Tongue (tissue), 2 donors: ENCODE data around the gene NKIRAS1. TPM values are rescaled to one million over a fixed set of nuclear protein-coding genes. Genes with fewer than 3 reads are reported as not detected.
"Not testable (repeated sequence)": the region's sequence is repeated elsewhere in the genome, so short reads cannot be mapped to it uniquely, and the experiment has no call there.

Experiments
- DNase-seq: peaks from one replicate; pipeline ENCODE4 v3.0.0-alpha.2; 2015
- total RNA-seq: library from RNA; depleted of rRNA; stranded (reverse); fragments of >200 nt; gene quantifications from one replicate; pipeline ENCODE4 v1.2.3, GENCODE V29; 2014

Gene NKIRAS1
- total RNA-seq, 1 donor from 2014 or later = 26.9 TPM

DNA sequence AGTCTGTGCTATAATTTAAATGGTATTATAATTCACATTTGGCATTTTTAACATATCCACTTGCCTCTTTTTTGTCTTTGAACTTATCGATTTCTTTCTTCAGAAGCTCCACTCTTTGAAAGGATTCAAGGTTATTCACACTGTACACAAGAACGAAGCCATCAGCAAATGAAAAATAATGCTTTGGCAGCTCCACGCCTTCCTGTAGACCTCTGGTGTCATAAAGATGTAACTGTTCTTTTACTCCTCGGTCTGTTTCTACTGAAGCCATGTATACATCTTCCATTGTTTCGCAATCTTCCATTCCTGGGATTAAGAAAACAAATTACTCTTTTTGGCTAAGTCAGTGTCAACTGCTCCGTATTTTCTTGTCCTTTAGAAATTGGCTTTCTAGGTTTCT is 16.0 kb downstream of the NKIRAS1 start:
- DNase-seq = no peak

GRCh38 chr3:23895181-23895580 is 21.6 kb downstream of the NKIRAS1 start:
- DNase-seq = no peak

GRCh38 chr3:23894254-23895061 is 22.3 kb downstream of the NKIRAS1 start:
- no peak for DNase-seq

GRCh38 chr3:23889950-23890349 is 26.8 kb downstream of the NKIRAS1 start:
- DNase-seq = no peak

- DNase-seq = no peak
These were observed 27.4 kb downstream of the NKIRAS1 start for GRCh38 chr3:23889386-23889785.

DNA sequence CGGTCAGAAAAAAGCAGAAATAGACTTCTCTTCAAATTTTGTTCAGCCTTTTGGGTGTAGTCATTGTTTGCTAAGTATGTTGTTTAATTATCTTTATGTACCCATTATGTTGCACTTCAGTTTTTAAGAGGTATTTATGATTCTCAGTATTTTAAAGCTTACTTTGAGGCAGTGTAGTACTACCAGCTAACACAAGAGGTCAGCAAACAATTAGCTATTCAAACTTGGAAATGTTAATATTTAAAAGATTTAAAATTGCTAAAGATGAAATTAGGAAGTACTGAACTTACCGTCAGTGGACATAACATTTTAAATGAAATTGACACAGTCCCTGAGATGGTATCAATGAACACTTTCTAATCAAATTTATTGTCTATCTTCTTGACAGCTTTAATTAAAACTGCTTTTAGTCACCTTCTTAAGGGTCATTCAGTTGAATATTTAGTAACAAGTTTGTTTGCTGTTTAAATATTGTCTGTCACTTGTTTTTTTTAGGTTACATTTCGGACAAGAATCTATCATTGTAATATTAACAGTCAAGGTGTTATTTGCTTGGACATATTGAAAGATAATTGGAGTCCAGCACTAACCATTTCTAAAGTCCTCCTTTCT is 28.1 kb downstream of the NKIRAS1 start:
- peak; percentile 52 for DNase-seq

DNA sequence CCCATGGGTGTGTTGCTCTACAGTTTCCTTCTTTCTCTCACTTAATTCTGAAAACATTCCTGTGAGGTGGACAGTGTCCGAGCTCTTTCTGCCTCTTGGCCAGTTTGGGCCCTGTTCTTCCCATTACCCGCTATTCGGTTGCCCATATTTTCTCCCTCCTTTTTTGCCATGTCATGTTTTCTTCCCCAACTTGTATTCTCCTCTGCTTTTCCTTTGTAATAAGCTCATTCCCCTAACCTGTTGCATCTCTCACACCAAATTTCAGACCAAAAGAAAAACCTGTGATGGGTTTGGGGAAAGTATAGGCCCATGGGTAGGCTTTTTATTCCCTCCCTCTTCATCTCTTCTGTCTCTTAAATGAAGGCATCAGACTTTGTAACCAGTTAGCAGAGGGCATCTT is 30.5 kb downstream of the NKIRAS1 start:
- DNase-seq = no peak

DNA sequence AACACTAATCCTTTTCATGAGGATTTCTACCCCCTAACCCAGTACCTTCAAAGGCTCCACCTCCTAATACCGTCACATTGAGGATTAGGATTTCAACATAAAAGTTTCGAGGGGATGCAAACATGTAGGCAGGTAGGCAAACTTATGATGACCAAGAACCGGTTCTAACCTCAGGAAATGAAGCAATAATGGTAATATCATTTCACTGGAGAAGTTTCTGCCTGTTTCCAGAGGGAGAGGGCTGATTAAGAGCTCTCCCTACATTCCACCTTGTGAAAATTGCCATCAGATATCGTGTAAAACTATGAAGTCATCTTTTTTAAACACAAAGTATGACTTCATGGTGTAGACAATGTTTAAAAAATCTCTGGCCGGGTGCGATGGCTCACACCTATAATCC is 31.6 kb downstream of the NKIRAS1 start:
- DNase-seq = no peak

DNA sequence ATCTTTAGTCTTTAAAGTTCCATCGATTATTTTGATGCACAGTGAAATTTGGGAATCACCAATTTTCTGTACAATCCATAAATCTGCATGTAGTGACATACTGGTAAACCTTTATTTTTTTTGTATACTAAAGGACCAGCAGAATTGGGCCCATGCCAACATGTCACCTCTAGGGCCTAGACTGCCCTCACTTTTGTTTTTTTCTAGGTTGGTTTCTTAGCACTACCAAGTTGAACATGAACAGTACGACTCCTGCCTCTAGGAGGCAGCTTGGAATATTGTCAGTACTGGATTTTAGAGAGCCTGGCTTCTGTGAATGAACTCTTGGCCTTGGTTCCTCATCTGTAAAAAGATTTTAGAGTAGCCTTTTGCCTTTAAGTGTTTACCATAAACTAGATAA is 32.3 kb downstream of the NKIRAS1 start:
- DNase-seq = no peak

GRCh38 chr3:23882487-23882918 is 34.3 kb downstream of the NKIRAS1 start:
- DNase-seq = no peak

GRCh38 chr3:23881993-23882392 is 34.8 kb downstream of the NKIRAS1 start:
- not testable (repeated sequence) for DNase-seq

DNA sequence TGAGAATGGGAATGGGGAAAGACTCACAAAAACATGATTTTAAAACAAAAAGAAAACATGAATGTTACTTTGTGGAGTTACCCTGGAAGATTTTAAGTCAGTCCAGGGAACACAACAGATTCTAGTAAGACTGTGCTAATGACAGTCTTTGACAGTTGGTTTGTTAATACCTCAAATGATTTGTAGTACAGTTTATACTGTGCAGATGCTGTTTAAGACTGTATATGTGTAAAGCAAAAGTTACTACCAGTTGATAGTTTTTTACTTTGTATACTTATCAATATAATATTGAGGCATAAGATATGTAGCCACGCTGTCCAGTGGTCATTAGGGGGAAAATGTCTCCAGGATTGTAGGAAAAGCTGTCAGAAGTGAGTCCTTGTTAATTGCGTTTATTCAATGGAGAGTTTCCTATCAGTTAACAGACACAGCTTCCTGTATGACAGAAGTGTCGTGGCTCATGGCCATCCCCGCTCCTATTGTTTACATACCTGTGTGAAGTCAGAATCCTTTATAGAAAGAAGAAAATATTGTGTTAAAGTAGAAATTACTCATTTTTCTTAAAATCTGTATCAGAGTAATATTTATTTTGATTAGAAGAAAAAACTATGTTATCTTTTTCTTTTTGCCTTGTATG is 36.0 kb downstream of the NKIRAS1 start:
- DNase-seq = no peak

- DNase-seq = no peak
These were observed 37.3 kb downstream of the NKIRAS1 start for GRCh38 chr3:23879485-23879884.

DNA sequence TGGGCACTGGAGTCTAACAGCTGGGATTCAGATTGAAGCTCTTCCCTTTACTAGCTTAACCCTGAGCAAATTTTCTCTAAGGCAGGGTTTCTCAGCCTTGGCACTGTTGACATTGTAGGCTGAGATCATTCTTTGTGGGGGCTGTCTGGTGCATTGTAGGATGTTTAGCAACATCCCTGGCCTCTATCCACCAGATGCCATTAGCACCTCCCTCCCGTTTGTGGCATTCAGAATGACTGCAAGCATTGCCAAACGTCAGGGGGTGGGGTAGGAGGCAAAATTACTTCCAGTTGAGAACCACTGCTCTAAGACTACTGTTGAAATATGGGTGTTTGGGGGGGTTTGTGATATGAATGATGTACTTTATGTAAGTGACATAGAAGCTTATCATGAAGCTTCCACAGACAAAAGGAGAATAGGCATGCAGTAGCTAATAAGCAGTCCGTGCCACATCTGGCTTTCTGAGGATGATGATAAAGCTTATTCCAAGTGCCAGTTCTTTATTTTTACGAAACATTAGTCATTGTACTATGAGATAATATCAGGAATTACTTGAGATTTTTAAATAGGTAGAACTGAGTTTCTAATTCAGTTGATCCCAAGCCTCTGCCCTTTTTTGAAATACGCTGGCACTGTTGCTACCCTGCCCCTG is 39.3 kb downstream of the NKIRAS1 start:
- no peak for DNase-seq

- DNase-seq = no peak
These were observed 39.9 kb downstream of the NKIRAS1 start for GRCh38 chr3:23876923-23877322.

GRCh38 chr3:23875113-23875725 is 41.6 kb downstream of the NKIRAS1 start:
- no peak for DNase-seq

DNA sequence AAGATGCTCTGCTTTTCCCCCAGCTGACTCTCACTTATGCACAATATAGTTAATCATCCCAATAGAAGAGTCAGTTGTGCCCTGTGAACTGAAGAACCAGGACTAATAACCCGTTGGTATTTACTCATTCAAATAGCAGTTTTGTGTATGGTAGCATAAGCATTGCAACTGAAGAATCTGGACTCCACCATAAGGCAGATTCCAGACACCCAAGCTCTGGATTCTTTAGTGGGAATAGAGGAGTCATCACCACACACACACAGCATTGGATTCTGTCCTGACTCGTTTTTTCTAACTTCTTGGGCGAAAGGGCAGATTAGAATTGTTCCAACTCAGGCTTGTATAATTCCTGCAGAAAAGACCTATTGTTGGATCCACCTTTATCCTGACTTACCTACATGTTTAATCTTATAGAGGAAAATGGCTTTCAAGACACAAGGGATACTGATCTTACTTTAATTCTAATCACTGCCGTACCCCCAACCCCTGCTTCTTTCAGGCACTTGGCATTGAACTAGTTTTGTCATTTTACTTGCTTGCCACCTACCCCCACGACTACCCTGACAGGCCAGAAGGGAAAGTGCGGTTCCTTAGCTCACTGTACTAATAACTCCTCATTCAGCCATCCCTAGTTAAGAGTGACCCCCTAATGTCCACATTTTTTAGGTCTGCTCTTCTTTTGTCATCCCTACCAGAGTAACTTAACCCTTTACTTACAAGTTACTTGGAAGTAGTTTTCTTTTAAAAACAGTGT is 42.3 kb downstream of the NKIRAS1 start:
- no peak for DNase-seq

- no peak for DNase-seq
These were observed 42.8 kb downstream of the NKIRAS1 start for GRCh38 chr3:23873941-23874340.

GRCh38 chr3:23872330-23872729 is 44.5 kb downstream of the NKIRAS1 start:
- DNase-seq = no peak

DNA sequence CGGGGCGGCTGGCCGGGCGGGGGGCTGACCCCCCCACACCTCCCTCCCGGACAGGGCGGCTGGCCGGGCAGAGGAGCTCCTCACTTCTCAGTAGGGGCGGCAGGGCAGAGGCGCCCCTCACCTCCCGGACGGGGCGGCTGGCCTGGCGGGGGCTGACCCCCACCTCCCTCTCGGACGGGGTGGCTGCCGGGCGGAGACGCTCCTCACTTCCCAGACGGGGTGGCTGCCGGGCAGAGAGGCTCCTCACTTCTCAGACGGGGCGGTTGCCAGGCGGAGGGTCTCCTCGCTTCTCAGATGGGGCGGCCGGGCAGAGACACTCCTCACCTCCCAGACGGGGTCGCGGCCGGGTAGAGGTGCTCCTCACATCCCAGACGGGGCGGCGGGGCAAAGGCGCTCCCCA is 45.4 kb downstream of the NKIRAS1 start:
- not testable (repeated sequence) for DNase-seq

GRCh38 chr3:23870663-23871043 is 46.1 kb downstream of the NKIRAS1 start:
- DNase-seq = not testable (repeated sequence)
